HL-60 (cell line): ENCODE measurements around the gene CNTNAP2.
"Not testable (repeated sequence)": the region's sequence is repeated elsewhere in the genome, so short reads cannot be mapped to it uniquely, and the experiment has no call there.

Experiments used
- DNase-seq, 2 experiments: peaks; one replicate each; pipeline ENCODE4 v3.0.0-alpha.2; 2010 to 2020; ENCODE audit warnings: low read depth in 1 of 2, low spot score in 1 of 2
- H3K27ac ChIP-seq: fragments of 250-450 bp; sonication (Bioruptor Pico); replicated peaks from 2 replicates; pipeline ENCODE4 v1.5.1; 2020; ENCODE audit warnings: mild to moderate bottlenecking, moderate library complexity
- H3K27me3 ChIP-seq: fragments of 250-450 bp; sonication (Bioruptor Pico); 2 replicates; pipeline ENCODE4 v1.5.1; 2021; ENCODE audit warnings: mild to moderate bottlenecking, moderate library complexity; ENCODE audit not compliant: insufficient read depth, poor library complexity, severe bottlenecking
- H3K4me3 ChIP-seq: replicated peaks from 2 replicates; pipeline ENCODE4 v1.5.1; 2011; ENCODE audit warnings: mild to moderate bottlenecking, control low read depth, low read length; ENCODE audit not compliant: insufficient read depth
- CTCF ChIP-seq: IDR thresholded peaks from one replicate; pipeline ENCODE4 v1.5.1; 2011; ENCODE audit warnings: low read length, control low read depth, inconsistent platforms; ENCODE audit not compliant: insufficient read depth
- GABPA ChIP-seq: IDR thresholded peaks from 2 replicates; pipeline ENCODE4 v1.6.1; 2012; ENCODE audit warnings: low read depth
- POLR2AphosphoS5 ChIP-seq: IDR thresholded peaks from 2 replicates; pipeline ENCODE4 v1.6.1; 2012; ENCODE audit warnings: low read depth
- REST ChIP-seq: IDR thresholded peaks from 2 replicates; pipeline ENCODE4 v1.6.1; 2012; ENCODE audit warnings: low read depth; ENCODE audit not compliant: insufficient replicate concordance
- SPI1 ChIP-seq: IDR thresholded peaks from 2 replicates; pipeline ENCODE4 v1.6.1; 2012; ENCODE audit warnings: low read depth, mild to moderate bottlenecking, borderline replicate concordance

CNTNAP2 gene

GRCh38 chr7:148442933-148443332 is 2326.3 kb downstream of the CNTNAP2 start:
- TF ChIP-seq REST: no peak
- no peak for TF ChIP-seq GABPA
- Histone ChIP-seq H3K27me3 (no peaks in the 10 kb centered on the region), H3K27ac (no peak overlapping the region), H3K4me3 (no peak overlapping the region)
- DNase-seq: no peak

DNA sequence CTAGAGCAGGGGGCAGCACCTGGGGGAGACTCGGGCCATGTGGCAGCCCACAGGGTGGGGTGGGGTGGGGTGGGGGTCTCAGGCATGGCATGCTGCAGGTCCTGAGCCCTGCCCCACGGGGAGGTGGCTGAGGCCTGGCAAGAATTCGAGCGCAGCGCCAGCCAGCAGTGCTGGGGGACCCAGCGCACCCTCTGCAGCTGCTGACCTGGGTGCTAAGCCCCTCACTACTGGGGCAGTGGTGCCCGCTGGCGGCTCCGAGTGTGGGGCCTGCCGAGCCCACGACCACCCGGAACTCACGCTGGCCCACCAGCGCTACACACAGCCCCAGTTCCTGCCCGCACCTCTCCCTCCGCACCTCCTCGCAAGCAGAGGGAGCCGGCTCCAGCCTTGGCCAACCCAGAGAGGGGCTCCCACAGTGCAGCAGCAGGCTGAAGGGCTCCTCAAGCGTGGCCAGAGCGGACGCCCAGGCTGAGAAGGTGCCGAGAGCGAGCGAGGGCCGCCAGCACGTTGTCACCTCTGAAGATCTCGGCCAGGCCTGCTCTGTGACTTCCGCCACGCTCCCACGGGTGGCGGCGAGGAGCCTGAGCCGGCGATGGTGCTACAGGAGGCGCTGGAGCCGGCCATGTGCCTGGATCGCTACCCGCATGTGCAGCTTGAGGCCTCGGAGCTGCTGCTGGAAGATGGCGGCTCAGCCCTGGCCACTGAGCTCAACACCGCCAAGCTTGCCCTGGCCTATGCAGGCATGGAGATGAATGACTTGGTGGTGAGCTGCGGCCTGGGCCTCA is 2328.9 kb downstream of the CNTNAP2 start:
- no peak for DNase-seq
- no peak for TF ChIP-seq SPI1
- TF ChIP-seq GABPA: no peak
- TF ChIP-seq POLR2AphosphoS5: no peak
- TF ChIP-seq REST: no peak
- no peak for TF ChIP-seq CTCF
- H3K27me3 ChIP-seq: no peaks in the 10 kb centered on the region
- H3K4me3 ChIP-seq: no peak overlapping the region
- H3K27ac ChIP-seq: no peak overlapping the region

DNA sequence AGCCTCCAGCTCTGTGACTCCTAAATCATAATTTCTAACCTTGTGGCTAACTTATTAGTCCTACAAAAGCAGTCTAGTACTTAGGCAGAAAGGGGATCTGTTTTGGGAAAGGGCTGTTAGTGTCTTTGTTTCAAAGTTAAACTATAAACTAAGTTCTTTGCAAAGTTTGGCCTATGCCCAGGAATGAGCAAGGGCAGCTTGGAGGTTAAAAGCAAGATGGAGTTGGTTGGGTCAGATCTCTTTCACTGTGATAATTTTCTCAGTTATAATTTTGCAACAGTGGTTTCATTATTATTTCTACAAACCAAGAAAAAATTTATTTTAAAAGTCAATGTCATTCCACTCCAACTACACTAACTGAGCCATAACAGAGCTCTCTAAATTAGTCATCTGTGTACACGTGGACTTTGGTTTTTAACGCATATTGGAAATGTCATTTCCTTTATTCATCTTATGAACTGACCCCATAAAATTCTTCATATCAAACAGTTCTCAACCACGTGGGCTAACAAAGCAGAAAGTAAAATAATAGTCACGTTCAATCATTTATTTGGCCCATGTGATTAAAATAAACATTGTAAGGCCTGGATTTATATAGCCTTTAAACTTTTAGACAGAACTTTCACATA is 2330.7 kb downstream of the CNTNAP2 start:
- H3K27me3 ChIP-seq: no peaks in the 10 kb centered on the region
- H3K4me3 ChIP-seq: no peak overlapping the region
- TF ChIP-seq REST (no peak), CTCF (no peak), GABPA (no peak), SPI1 (no peak), POLR2AphosphoS5 (no peak)
- H3K27ac ChIP-seq: no peak overlapping the region
- no peak for DNase-seq

DNA sequence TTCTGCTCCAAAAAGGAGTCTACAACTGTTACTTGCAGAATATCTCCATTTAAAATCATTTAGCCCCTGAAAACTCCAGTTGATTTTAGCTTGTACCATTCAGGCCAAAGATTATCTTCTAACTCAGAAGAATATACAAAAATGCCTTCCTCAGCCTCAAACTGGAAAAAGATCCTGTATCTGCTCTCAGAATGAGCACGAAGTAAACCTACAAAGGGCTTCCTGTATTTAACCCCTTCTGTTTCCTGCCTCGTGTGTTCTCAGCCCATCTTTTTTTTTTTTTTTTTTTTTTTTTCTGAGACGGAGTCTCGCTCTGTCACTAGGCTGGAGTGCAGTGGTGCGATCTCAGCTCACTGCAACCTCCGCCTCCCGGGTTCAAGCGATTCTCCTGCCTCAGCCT is 2334.9 kb downstream of the CNTNAP2 start:
- H3K27me3 ChIP-seq, H3K4me3 ChIP-seq, H3K27ac ChIP-seq, DNase-seq: not testable (repeated sequence)
